ENCODE results near the gene CARM1.

GRCh38 chr19:10964903-10965302, 93.5 kb downstream of the CARM1 start:
- no peak for TF ChIP-seq CTCF (IDR thresholded peaks at IDR 0.05)
- TF ChIP-seq POLR2A (IDR thresholded peaks at IDR 0.05): no peak

Measured in right lobe of liver (tissue), 4 donors.